HCT116 (cell line): ENCODE data around the gene THADA.

Experiments
- ATF3 ChIP-seq: IDR thresholded peaks from 2 replicates; pipeline ENCODE4 v1.6.1; 2012
- CEBPB ChIP-seq: IDR thresholded peaks from 2 replicates; pipeline ENCODE4 v1.6.1; 2012; ENCODE audit warnings: low read depth
- EZH2 ChIP-seq: fragments of 200-600 bp; sonication (generic); IDR thresholded peaks from 2 replicates; pipeline ENCODE4 v1.6.1; 2017; ENCODE audit warnings: antibody characterized with exemption, mixed run types
- EZH2phosphoT487 ChIP-seq: fragments of 200-600 bp; IDR thresholded peaks from 2 replicates; pipeline ENCODE4 v1.6.1; 2018; ENCODE audit warnings: antibody characterized with exemption, borderline replicate concordance
- JUND ChIP-seq: IDR thresholded peaks from 2 replicates; pipeline ENCODE4 v1.6.1; 2012
- POLR2A ChIP-seq: IDR thresholded peaks from 2 replicates; pipeline ENCODE4 v1.7.0; 2011; ENCODE audit warnings: borderline replicate concordance; ENCODE audit not compliant: insufficient read depth, insufficient read length; ENCODE audit errors: extremely low read depth
- POLR2AphosphoS5 ChIP-seq: IDR thresholded peaks from 2 replicates; pipeline ENCODE4 v1.6.1; 2011; ENCODE audit warnings: mild to moderate bottlenecking, low read depth, low read length, moderate library complexity
- SIN3A ChIP-seq: IDR thresholded peaks from 2 replicates; pipeline ENCODE4 v1.6.1; 2012; ENCODE audit warnings: low read depth
- YY1 ChIP-seq: IDR thresholded peaks from 2 replicates; pipeline ENCODE4 v1.6.1; 2011; ENCODE audit warnings: low read length, low read depth, moderate library complexity, mild to moderate bottlenecking; ENCODE audit not compliant: insufficient replicate concordance; ENCODE audit errors: extremely low read depth
- TF ChIP-seq, protein P1 (sequence below), 3 experiments: fragments of 200-600 bp in 1 of 3; sonication (generic) in 1 of 3; IDR thresholded peaks in 2 of 3; conservative IDR thresholded peaks in 1 of 3; 2 replicates each; pipeline ENCODE4 v1.5.1; 2012 to 2017; ENCODE audit warnings: low read depth in 2 of 3, low read length in 2 of 3, antibody characterized with exemption in 1 of 3, borderline replicate concordance in 1 of 3, control low read depth in 1 of 3, mild to moderate bottlenecking in 1 of 3, mixed read lengths in 1 of 3, mixed run types in 1 of 3, moderate library complexity in 1 of 3; ENCODE audit not compliant: insufficient read depth in 1 of 3
- TF ChIP-seq, protein P2 (sequence below): IDR thresholded peaks from 2 replicates; pipeline ENCODE4 v1.6.1; 2012

- TF ChIP-seq ATF3: no peak
- no peak for TF ChIP-seq YY1
- no peak for TF ChIP-seq POLR2A
- no peak for TF ChIP-seq SIN3A
- TF ChIP-seq, protein P1, sequence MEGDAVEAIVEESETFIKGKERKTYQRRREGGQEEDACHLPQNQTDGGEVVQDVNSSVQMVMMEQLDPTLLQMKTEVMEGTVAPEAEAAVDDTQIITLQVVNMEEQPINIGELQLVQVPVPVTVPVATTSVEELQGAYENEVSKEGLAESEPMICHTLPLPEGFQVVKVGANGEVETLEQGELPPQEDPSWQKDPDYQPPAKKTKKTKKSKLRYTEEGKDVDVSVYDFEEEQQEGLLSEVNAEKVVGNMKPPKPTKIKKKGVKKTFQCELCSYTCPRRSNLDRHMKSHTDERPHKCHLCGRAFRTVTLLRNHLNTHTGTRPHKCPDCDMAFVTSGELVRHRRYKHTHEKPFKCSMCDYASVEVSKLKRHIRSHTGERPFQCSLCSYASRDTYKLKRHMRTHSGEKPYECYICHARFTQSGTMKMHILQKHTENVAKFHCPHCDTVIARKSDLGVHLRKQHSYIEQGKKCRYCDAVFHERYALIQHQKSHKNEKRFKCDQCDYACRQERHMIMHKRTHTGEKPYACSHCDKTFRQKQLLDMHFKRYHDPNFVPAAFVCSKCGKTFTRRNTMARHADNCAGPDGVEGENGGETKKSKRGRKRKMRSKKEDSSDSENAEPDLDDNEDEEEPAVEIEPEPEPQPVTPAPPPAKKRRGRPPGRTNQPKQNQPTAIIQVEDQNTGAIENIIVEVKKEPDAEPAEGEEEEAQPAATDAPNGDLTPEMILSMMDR (IDR thresholded peaks at IDR 0.05 in 2 of 3, conservative IDR thresholded peaks at IDR 0.05 in 1 of 3; ENCODE audit: borderline replicate concordance in 1 of 3, insufficient read depth in 1 of 3, low read depth in 2 of 3, low read length in 2 of 3): no peak
- TF ChIP-seq CEBPB: no peak
- TF ChIP-seq JUND: no peak
- no peak for TF ChIP-seq EZH2
- no peak for TF ChIP-seq POLR2AphosphoS5
- TF ChIP-seq, protein P2, sequence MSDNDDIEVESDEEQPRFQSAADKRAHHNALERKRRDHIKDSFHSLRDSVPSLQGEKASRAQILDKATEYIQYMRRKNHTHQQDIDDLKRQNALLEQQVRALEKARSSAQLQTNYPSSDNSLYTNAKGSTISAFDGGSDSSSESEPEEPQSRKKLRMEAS: no peak
- TF ChIP-seq EZH2phosphoT487: no peak
These were observed 74.3 kb downstream of the THADA start for GRCh38 chr2:43521568-43521967.
